Psoas muscle (tissue), 8 donors: ENCODE measurements around the gene CD79A. TPM values are rescaled to one million over a fixed set of nuclear protein-coding genes. Genes with fewer than 3 reads are reported as not detected.

Experiments used
- ATAC-seq, 4 donors: fragments of 200-7000 bp; cut with Tn5 transposase; one replicate each; pipeline ENCODE4 v1.9.1; 2020; ENCODE audit warnings: moderate library complexity in 3 of 4, mild to moderate bottlenecking in 2 of 4
- DNase-seq, 2 donors: peaks; one replicate each; pipeline ENCODE4 v3.0.0-alpha.2; 2020
- H3K27ac ChIP-seq: fragments of 200-600 bp; one replicate; pipeline ENCODE4 v1.8.0; 2022
- H3K27me3 ChIP-seq, 3 donors: fragments of 200-600 bp in 1 of 3; one replicate each; pipeline versions ENCODE4 v1.6.1 to v1.8.0; 2013 to 2022; ENCODE audit warnings: low read length in 2 of 3, mild to moderate bottlenecking in 2 of 3, moderate library complexity in 1 of 3; ENCODE audit not compliant: insufficient read depth in 3 of 3
- H3K36me3 ChIP-seq, 2 donors: fragments of 200-600 bp in 1 of 2; one replicate each; pipeline versions ENCODE4 v1.6.1 to v1.8.0; 2013 to 2022; ENCODE audit warnings: low read depth in 1 of 2, mild to moderate bottlenecking in 1 of 2, moderate library complexity in 1 of 2; ENCODE audit not compliant: insufficient read depth in 1 of 2
- H3K4me1 ChIP-seq: fragments of 200-600 bp; one replicate; pipeline ENCODE4 v1.8.0; 2022
- H3K4me3 ChIP-seq: fragments of 200-600 bp; one replicate; pipeline ENCODE4 v1.8.0; 2022; ENCODE audit warnings: mild to moderate bottlenecking
- H3K9me3 ChIP-seq: fragments of 200-600 bp; one replicate; pipeline ENCODE4 v1.8.0; 2022
- CTCF ChIP-seq: fragments of 200-600 bp; IDR thresholded peaks from one replicate; pipeline ENCODE4 v1.8.0; 2022; ENCODE audit warnings: antibody characterized with exemption
- WGBS, 3 donors: extraction: QIAGEN DNeasy Blood & Tissue Kit; methylation state at CpG; one replicate each; pipeline versions ENCODE4 v1.1.6 to v1.1.7; 2013; 5-methylcytosine and 5-hydroxymethylcytosine counted together
- intact Hi-C, 2 donors: fragments of 100-400 bp; cut with DNase I; formaldehyde crosslinking; loops; one replicate each; pipeline versions ENCODE4 v1.11.0 to v1.14.2; 2022
- polyA plus RNA-seq, 3 donors: library from polyadenylated mRNA; stranded (reverse); fragments of 200-250 nt; gene quantifications; one replicate each; pipeline ENCODE4 v1.2.3, GENCODE V29; 2013
- total RNA-seq, 4 donors: library from RNA; stranded (reverse); fragmentation: NEBNext Ultra II Directional in 2 of 4; extraction: Animal tissue kit (Norgen Biotek cat#: 25700) in 2 of 4; gene quantifications; one replicate each; pipeline versions ENCODE4 v1.2.1 to v1.2.4, GENCODE V29; 2021 to 2023
- donor health status: healthy with polysubstance abuse.
- donor health status: DM: no; HTN: no; CAD: no; lungs with moderate emphysema.
- donor health status: Bipolar disorder and iron deficiency.
- donor health status: healthy.
- donor health status: DM: yes; HTN: yes; CAD: no.
- donor health status: DM: no; HTN: no; CAD: no.
- donor health status: DM: no; HTN: no; CAD: no.
- donor health status: DM: yes; HTN: yes; CAD: no.

CD79A gene
- total and polyA plus RNA-seq, 7 donors: 0.30 to 1.4 (median 0.87) TPM

- Histone ChIP-seq H3K27ac (peak overlapping the region; percentile 93), H3K4me3 (peak overlapping the region; percentile 94), H3K4me1 (peaks cover 19% of the 10 kb centered on the region), H3K36me3 (peaks cover 9 to 36% of the 10 kb centered on the region in 2 donors), H3K9me3 (no peaks in the 10 kb centered on the region), H3K27me3 (peaks cover 0 to 3% (median 0%) of the 10 kb centered on the region in 3 donors)
- 1 to 6% (median 6%) methylated on average over 8 of the region's 8 CpGs for WGBS, 3 donors
- TF ChIP-seq CTCF: no peak
- DNase-seq (no peak), ATAC-seq (no peak)
- intact Hi-C loops: no loop called here
Measured at GRCh38 chr19:41859213-41859617, 17.9 kb upstream of the CD79A start.

GRCh38 chr19:41859618-41860418, 17.3 kb upstream of the CD79A start, which contains the start of gene RPS19:
TSS of gene RPS19 (plus strand) at chr19:41860255. CDS start at chr19:41860775, 520 bp downstream.
- DNase-seq (peak; percentile 98 to 99), ATAC-seq (peak; percentile 94 to 97 (median 94))
- 0 to 1% (median 0%) methylated on average over 64 to 76 of the region's 76 CpGs for WGBS, 3 donors
- TF ChIP-seq CTCF: peak; percentile 60
- Histone ChIP-seq H3K4me3 (peak within 1 kb of the TSS; percentile 94), H3K27ac (peak within 1 kb of the TSS; percentile 93), H3K27me3 (peaks cover 0 to 3% (median 0%) of the 10 kb centered on the region in 3 donors), H3K36me3 (peaks cover 9 to 42% of the 10 kb centered on the region in 2 donors), H3K4me1 (peaks cover 19% of the 10 kb centered on the region), H3K9me3 (no peaks in the 10 kb centered on the region)
- intact Hi-C loops: loop anchor here (1.0 to 5.0 kb wide), 2 partner anchors 24 to 97 kb away; partner anchors contain the start of gene RABAC1 (in 2 of the 2)

- ATAC-seq (no peak), DNase-seq (peak in 1 of 2 donors; percentile 55)
- peaks cover 9 to 50% of the 10 kb centered on the region in 2 donors for H3K36me3 ChIP-seq
- no peaks in the 10 kb centered on the region for H3K9me3 ChIP-seq
- peaks cover 0 to under 1% (median 0%) of the 10 kb centered on the region in 3 donors for H3K27me3 ChIP-seq
- TF ChIP-seq CTCF: no peak
- intact Hi-C loops: loop anchor here (1.0 to 5.0 kb wide), 2 partner anchors 24 to 97 kb away; partner anchors contain the start of gene RABAC1 (in 2 of the 2)
- 0 to 1% (median 0%) methylated on average over 41 to 45 of the region's 45 CpGs for WGBS, 3 donors
- peak overlapping the region; percentile 93 for H3K27ac ChIP-seq
- H3K4me3 ChIP-seq: peak overlapping the region; percentile 94
- H3K4me1 ChIP-seq: peaks cover 19% of the 10 kb centered on the region
Measured at GRCh38 chr19:41860419-41861115, 16.5 kb upstream of the CD79A start.

- intact Hi-C loops: loop anchor here (5.0 kb wide), 1 partner anchor 96 kb away; the partner anchor contains the start of gene RABAC1 (in 2 of the 2)
- ATAC-seq (no peak), DNase-seq (no peak)
- peak overlapping the region; percentile 93 for H3K27ac ChIP-seq
- H3K9me3 ChIP-seq: no peaks in the 10 kb centered on the region
- peaks cover 22% of the 10 kb centered on the region for H3K4me1 ChIP-seq
- H3K36me3 ChIP-seq: peaks cover 9 to 55% of the 10 kb centered on the region in 2 donors
- no peak for TF ChIP-seq CTCF
- WGBS, 3 donors: 30 to 35% (median 30%) methylated on average over 9 of the region's 9 CpGs
- H3K27me3 ChIP-seq: no peaks in the 10 kb centered on the region
- H3K4me3 ChIP-seq: peak overlapping the region; percentile 94
Measured at GRCh38 chr19:41861116-41861768, 15.8 kb upstream of the CD79A start.
